ENCODE data around the gene APIP.

Gene APIP

DNA sequence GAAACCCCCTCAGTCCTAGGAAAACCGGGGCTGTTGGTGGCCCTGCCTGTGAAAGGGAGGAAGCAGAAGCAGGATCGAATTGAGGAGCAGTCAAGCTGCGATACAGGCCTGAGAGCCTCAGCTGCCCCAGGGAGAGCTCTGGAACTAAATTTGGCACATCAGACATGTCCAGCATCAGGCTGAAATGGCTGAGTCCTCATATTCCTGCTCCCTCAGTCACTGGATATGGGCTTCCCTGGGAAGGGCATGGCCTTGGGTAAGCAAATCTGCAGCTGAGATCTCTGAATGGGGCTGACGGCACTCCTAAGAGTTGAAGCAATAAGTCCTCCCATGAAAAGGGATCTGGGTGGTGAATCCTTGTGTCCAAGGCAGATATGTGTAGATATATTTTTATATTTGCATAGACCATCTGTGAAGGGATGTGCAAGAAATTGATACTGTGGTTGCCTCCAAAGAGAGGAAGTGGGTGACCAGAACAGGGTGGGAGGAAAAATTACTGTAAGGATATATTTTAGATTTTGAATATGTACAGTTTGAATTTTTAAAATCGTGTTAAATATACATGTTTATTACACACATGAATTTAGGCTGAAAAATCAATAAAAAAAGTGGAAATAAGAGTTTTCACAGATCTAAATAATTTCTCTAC lies 45.5 kb downstream of the APIP start:
- no peak overlapping the region for H3K9ac ChIP-seq (ENCODE audit: low read length)
- H3K36me3 ChIP-seq (ENCODE audit: insufficient read depth, low read length) = no peaks in the 10 kb centered on the region
- H3F3A ChIP-seq (ENCODE audit: insufficient read depth, low read length) = no peaks in the 10 kb centered on the region
- TF ChIP-seq EZH2 (IDR thresholded peaks at IDR 0.05; ENCODE audit: borderline replicate concordance, low read length) = no peak
- TF ChIP-seq, protein P1, sequence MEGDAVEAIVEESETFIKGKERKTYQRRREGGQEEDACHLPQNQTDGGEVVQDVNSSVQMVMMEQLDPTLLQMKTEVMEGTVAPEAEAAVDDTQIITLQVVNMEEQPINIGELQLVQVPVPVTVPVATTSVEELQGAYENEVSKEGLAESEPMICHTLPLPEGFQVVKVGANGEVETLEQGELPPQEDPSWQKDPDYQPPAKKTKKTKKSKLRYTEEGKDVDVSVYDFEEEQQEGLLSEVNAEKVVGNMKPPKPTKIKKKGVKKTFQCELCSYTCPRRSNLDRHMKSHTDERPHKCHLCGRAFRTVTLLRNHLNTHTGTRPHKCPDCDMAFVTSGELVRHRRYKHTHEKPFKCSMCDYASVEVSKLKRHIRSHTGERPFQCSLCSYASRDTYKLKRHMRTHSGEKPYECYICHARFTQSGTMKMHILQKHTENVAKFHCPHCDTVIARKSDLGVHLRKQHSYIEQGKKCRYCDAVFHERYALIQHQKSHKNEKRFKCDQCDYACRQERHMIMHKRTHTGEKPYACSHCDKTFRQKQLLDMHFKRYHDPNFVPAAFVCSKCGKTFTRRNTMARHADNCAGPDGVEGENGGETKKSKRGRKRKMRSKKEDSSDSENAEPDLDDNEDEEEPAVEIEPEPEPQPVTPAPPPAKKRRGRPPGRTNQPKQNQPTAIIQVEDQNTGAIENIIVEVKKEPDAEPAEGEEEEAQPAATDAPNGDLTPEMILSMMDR (IDR thresholded peaks at IDR 0.05; ENCODE audit: low read length) = no peak
- no peak overlapping the region for H3K27ac ChIP-seq (ENCODE audit: low read depth, low read length, poor library complexity, severe bottlenecking)
- no peaks in the 10 kb centered on the region for H3K79me2 ChIP-seq (ENCODE audit: insufficient read depth, low read length)
- H3K4me1 ChIP-seq (ENCODE audit: insufficient read depth, low read length, severe bottlenecking) = no peaks in the 10 kb centered on the region
- no peaks in the 10 kb centered on the region for H4K20me1 ChIP-seq (ENCODE audit: insufficient read depth, low read length)
- no peaks in the 10 kb centered on the region for H3K9me2 ChIP-seq (ENCODE audit: low read depth, low read length)
- no peak overlapping the region for H2AFZ ChIP-seq (ENCODE audit: low read length)
- no peak overlapping the region for H3K4me2 ChIP-seq (ENCODE audit: low read length)
- H3K9me3 ChIP-seq (ENCODE audit: low read length) = no peaks in the 10 kb centered on the region
- no peaks in the 10 kb centered on the region for H3K27me3 ChIP-seq (ENCODE audit: insufficient read depth, low read length)
- no peak overlapping the region for H3K4me3 ChIP-seq (ENCODE audit: low read depth, low read length, poor library complexity, severe bottlenecking)

DNA sequence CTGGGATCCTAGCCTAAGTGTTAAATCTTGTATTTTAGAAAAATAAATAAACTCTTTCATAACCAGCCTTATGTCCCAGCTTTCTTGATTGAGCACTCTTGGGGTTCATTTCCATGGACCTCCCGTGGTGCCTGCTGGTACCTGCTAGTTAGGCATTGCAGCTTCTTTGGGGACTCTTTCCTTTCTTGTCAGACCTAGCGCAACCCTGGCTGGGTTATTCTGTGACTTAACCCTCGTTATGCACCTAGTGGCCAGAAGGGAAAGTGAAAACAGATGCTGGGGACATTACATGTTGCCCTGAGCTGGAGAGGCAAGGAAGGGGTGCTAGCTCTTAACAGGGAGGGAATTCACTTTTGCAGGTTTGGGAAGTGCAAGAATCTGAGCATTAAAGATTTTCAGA lies 46.8 kb downstream of the APIP start:
- H3K79me2 ChIP-seq (ENCODE audit: insufficient read depth, low read length) = no peaks in the 10 kb centered on the region
- no peaks in the 10 kb centered on the region for H3K4me1 ChIP-seq (ENCODE audit: insufficient read depth, low read length, severe bottlenecking)
- H3K27me3 ChIP-seq (ENCODE audit: insufficient read depth, low read length) = no peaks in the 10 kb centered on the region
- H3K9me3 ChIP-seq (ENCODE audit: low read length) = no peaks in the 10 kb centered on the region
- no peak overlapping the region for H3K4me2 ChIP-seq (ENCODE audit: low read length)
- no peak overlapping the region for H3K4me3 ChIP-seq (ENCODE audit: low read depth, low read length, poor library complexity, severe bottlenecking)
- H2AFZ ChIP-seq (ENCODE audit: low read length) = no peak overlapping the region
- no peak overlapping the region for H3K27ac ChIP-seq (ENCODE audit: low read depth, low read length, poor library complexity, severe bottlenecking)
- H3F3A ChIP-seq (ENCODE audit: insufficient read depth, low read length) = no peaks in the 10 kb centered on the region
- TF ChIP-seq, protein P1 (IDR thresholded peaks at IDR 0.05; ENCODE audit: low read length) = peak; percentile 36; the same call in 1 of the 2 replicates
- no peak for TF ChIP-seq EZH2 (IDR thresholded peaks at IDR 0.05; ENCODE audit: borderline replicate concordance, low read length)
- no peak overlapping the region for H3K9ac ChIP-seq (ENCODE audit: low read length)
- no peaks in the 10 kb centered on the region for H3K36me3 ChIP-seq (ENCODE audit: insufficient read depth, low read length)
- no peaks in the 10 kb centered on the region for H3K9me2 ChIP-seq (ENCODE audit: low read depth, low read length)
- no peaks in the 10 kb centered on the region for H4K20me1 ChIP-seq (ENCODE audit: insufficient read depth, low read length)

DNA sequence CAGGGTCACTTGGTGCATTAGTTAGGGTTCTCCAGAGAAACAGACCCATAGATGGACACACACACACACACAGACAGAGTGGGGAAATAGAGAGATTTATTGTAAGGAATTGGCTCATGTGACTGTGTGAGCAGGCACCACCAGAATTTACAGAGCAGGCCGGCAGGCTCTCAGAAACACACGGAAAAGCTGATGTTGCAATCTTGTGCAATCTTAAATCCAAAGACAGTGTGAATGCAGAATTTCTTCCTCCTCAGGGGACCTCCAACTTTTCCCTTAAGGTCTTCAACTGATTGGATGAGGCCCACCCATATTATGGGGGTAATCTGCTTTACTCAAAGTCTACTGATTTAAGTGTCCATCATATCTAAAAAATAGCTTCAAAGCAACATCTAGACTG lies 49.8 kb downstream of the APIP start:
- Histone ChIP-seq H3F3A (ENCODE audit: insufficient read depth, low read length) (no peaks in the 10 kb centered on the region), H3K9me2 (ENCODE audit: low read depth, low read length) (no peaks in the 10 kb centered on the region), H3K4me2 (ENCODE audit: low read length) (no peak overlapping the region), H3K79me2 (ENCODE audit: insufficient read depth, low read length) (no peaks in the 10 kb centered on the region), H3K27me3 (ENCODE audit: insufficient read depth, low read length) (no peaks in the 10 kb centered on the region), H3K27ac (ENCODE audit: low read depth, low read length, poor library complexity, severe bottlenecking) (no peak overlapping the region), H2AFZ (ENCODE audit: low read length) (no peak overlapping the region), H3K9me3 (ENCODE audit: low read length) (no peaks in the 10 kb centered on the region), H4K20me1 (ENCODE audit: insufficient read depth, low read length) (no peaks in the 10 kb centered on the region), H3K36me3 (ENCODE audit: insufficient read depth, low read length) (no peaks in the 10 kb centered on the region), H3K9ac (ENCODE audit: low read length) (no peak overlapping the region), H3K4me1 (ENCODE audit: insufficient read depth, low read length, severe bottlenecking) (no peaks in the 10 kb centered on the region), H3K4me3 (ENCODE audit: low read depth, low read length, poor library complexity, severe bottlenecking) (no peak overlapping the region)
- TF ChIP-seq, protein P1 (IDR thresholded peaks at IDR 0.05; ENCODE audit: low read length) = no peak
- no peak for TF ChIP-seq EZH2 (IDR thresholded peaks at IDR 0.05; ENCODE audit: borderline replicate concordance, low read length)
